ENCODE measurements around the gene EFHC2.

The EFHC2 gene

GRCh38 chrX:44143061-44143602 lies 200.3 kb downstream of the EFHC2 start:
- DNase-seq, result no peak

- no peak for DNase-seq
Measured at GRCh38 chrX:44130189-44130588, 213.3 kb downstream of the EFHC2 start.

- DNase-seq, result no peak
Measured at GRCh38 chrX:44113337-44113736, 230.1 kb downstream of the EFHC2 start.

GRCh38 chrX:44106864-44107263 lies 236.6 kb downstream of the EFHC2 start:
- DNase-seq, result no peak

- DNase-seq, result no peak
Measured at GRCh38 chrX:44105228-44105913, 238.1 kb downstream of the EFHC2 start.

- no peak for DNase-seq
Measured at GRCh38 chrX:44104699-44105098, 238.8 kb downstream of the EFHC2 start.

GRCh38 chrX:44101281-44101680 lies 242.2 kb downstream of the EFHC2 start:
- no peak for DNase-seq

GRCh38 chrX:44099366-44099765 lies 244.1 kb downstream of the EFHC2 start:
- no peak for DNase-seq

Data from activated CD4-positive, CD25-positive, alpha-beta regulatory T cell treated with anti-CD3 and anti-CD28 coated beads, Interleukin-2, amount 50 U/mL, for 72 hours (primary cell).